Endothelial cell of umbilical vein (primary cell): Measurements from ENCODE around the gene MRC2. TPM values are rescaled to one million over a fixed set of nuclear protein-coding genes. Genes with fewer than 3 reads are reported as not detected.

Experiments used
- BruUV-seq: library from RNA; stranded (reverse); fragments of 400-500 nt; replicated peaks from 2 replicates; lab custom pipeline; 2021; lab: Mats Ljungman, UMichigan
- CTCF ChIA-PET: fragments of 300-600, 350-600 bp; sonication (Branson Sonifier 250); formaldehyde crosslinking; loops from one replicate; lab custom pipeline; 2021; ENCODE audit warnings: antibody characterized with exemption, inconsistent platforms; lab: Charles Lee
- POLR2A ChIA-PET: fragments of 300-600, 350-600 bp; sonication (Branson Sonifier 250); formaldehyde crosslinking; loops from one replicate; lab custom pipeline; 2021; ENCODE audit warnings: antibody characterized with exemption, inconsistent platforms; lab: Charles Lee
- DNase-seq: peaks from one replicate; pipeline ENCODE4 v3.0.0-alpha.2; 2011; ENCODE audit warnings: low read depth, low spot score
- FAIRE-seq: peaks from 2 replicates; lab custom pipeline; 2011; peaks lifted over from hg19 to GRCh38; lab: Jason Lieb, UNC
- H2AFZ ChIP-seq: 2 replicates; pipeline ENCODE4 v1.6.0; 2012; ENCODE audit warnings: low read depth, low read length, control low read depth, inconsistent platforms
- H3K27ac ChIP-seq: 2 replicates; pipeline ENCODE4 v1.5.1; 2011; ENCODE audit warnings: low read depth, mild to moderate bottlenecking, control low read depth, low read length, moderate library complexity; ENCODE audit not compliant: insufficient read depth
- H3K27me3 ChIP-seq, 2 experiments: 2 replicates each; pipeline versions ENCODE4 v1.6.0 to v1.6.1; 2011; ENCODE audit warnings: low read length in 2 of 2, mixed read lengths in 1 of 2; ENCODE audit not compliant: control insufficient read depth in 2 of 2, insufficient read depth in 2 of 2
- H3K36me3 ChIP-seq, 2 experiments: 2 replicates in 1 of 2; 3 replicates in 1 of 2; pipeline ENCODE4 v1.5.1; 2011; ENCODE audit warnings: low read length in 2 of 2, mild to moderate bottlenecking in 1 of 2, moderate library complexity in 1 of 2; ENCODE audit not compliant: control insufficient read depth in 2 of 2, insufficient read depth in 2 of 2; ENCODE audit errors: extremely low read depth in 1 of 2
- H3K4me1 ChIP-seq: 3 replicates; pipeline ENCODE4 v1.5.1; 2011; ENCODE audit warnings: mild to moderate bottlenecking, low read length; ENCODE audit not compliant: control insufficient read depth, insufficient read depth; ENCODE audit errors: extremely low read depth
- H3K4me2 ChIP-seq: 2 replicates; pipeline ENCODE4 v1.6.1; 2011; ENCODE audit warnings: low read length, control low read depth, mixed read lengths; ENCODE audit not compliant: insufficient read depth
- H3K4me3 ChIP-seq, 3 experiments: fragments of 200-600 bp in 1 of 3; sonication (generic), shearing (Covaris generic) in 1 of 3; replicated peaks in 1 of 3; 2 replicates each; pipeline ENCODE4 v1.5.1; 2011 to 2016; ENCODE audit warnings: control low read depth in 3 of 3, low read length in 3 of 3, mild to moderate bottlenecking in 2 of 3, inconsistent platforms in 1 of 3, low read depth in 1 of 3, moderate library complexity in 1 of 3; ENCODE audit not compliant: insufficient read depth in 1 of 3
- H3K79me2 ChIP-seq: 2 replicates; pipeline ENCODE4 v1.6.0; 2012; ENCODE audit warnings: low read length, inconsistent platforms; ENCODE audit not compliant: control insufficient read depth, insufficient read depth
- H3K9ac ChIP-seq: replicated peaks from 2 replicates; pipeline ENCODE3; 2011; ENCODE audit warnings: low read length, control low read depth; ENCODE audit not compliant: insufficient read depth; ENCODE audit errors: extremely low read depth
- H3K9me1 ChIP-seq: replicated peaks from 3 replicates; pipeline ENCODE4 v1.6.0; 2011; ENCODE audit warnings: mild to moderate bottlenecking, low read length; ENCODE audit not compliant: control insufficient read depth, insufficient read depth; ENCODE audit errors: extremely low read depth
- H3K9me3 ChIP-seq: replicated peaks from 2 replicates; pipeline ENCODE4 v1.5.1; 2012; ENCODE audit warnings: low read length, inconsistent platforms; ENCODE audit not compliant: control insufficient read depth, insufficient read depth
- H4K20me1 ChIP-seq: replicated peaks from 2 replicates; pipeline ENCODE3; 2011; ENCODE audit warnings: mild to moderate bottlenecking, low read length; ENCODE audit not compliant: control insufficient read depth, insufficient read depth; ENCODE audit errors: extremely low read depth
- FOS ChIP-seq: IDR thresholded peaks from 2 replicates; pipeline ENCODE4 v1.6.1; 2011; ENCODE audit warnings: mild to moderate bottlenecking, low read length, moderate library complexity, borderline replicate concordance; ENCODE audit not compliant: insufficient read depth
- GATA2 ChIP-seq: IDR thresholded peaks from 2 replicates; pipeline ENCODE4 v1.7.0; 2011; ENCODE audit warnings: low read depth, mild to moderate bottlenecking, moderate library complexity, mixed read lengths, low read length; ENCODE audit not compliant: insufficient read length, insufficient read depth
- MYC ChIP-seq: IDR thresholded peaks from one replicate; pipeline ENCODE4 v1.6.1; 2011; ENCODE audit warnings: mild to moderate bottlenecking, low read depth, low read length
- POLR2A ChIP-seq: IDR thresholded peaks from 2 replicates; pipeline ENCODE4 v1.6.1; 2012; ENCODE audit warnings: low read depth, mild to moderate bottlenecking, control low read depth, low read length
- POLR2AphosphoS5 ChIP-seq: IDR thresholded peaks from 2 replicates; pipeline ENCODE4 v1.6.1; 2012; ENCODE audit warnings: low read depth, mild to moderate bottlenecking, control low read depth, low read length, moderate library complexity; ENCODE audit not compliant: insufficient read depth
- dilution Hi-C: fragments of 300-500 bp; cut with MboI; formaldehyde crosslinking; loops from one replicate; pipeline ENCODE4 v1.15.0; 2019; ENCODE audit warnings: low sequenced_read_pairs; ENCODE audit not compliant: extremely low pct_ligation_motif_present
- intact Hi-C: fragments of 100-400 bp; cut with micrococcal nuclease; formaldehyde crosslinking; loops from one replicate; pipeline ENCODE4 v1.10.0; 2022
- polyA plus RNA-seq, 4 experiments: library from polyadenylated mRNA; depleted of rRNA in 3 of 4; stranded (reverse) in 3 of 4; unstranded in 1 of 4; fragments of >200 nt; gene quantifications; 2 replicates each; pipeline versions ENCODE4 v1.2.1 to v1.2.3, GENCODE V29; 2011 to 2012; ENCODE audit warnings: missing spikeins in 1 of 4
- total RNA-seq: library from RNA; stranded (reverse); gene quantifications from 2 replicates; pipeline ENCODE4 v1.2.3, GENCODE V29; 2021
- TF ChIP-seq, protein P1 (sequence below), 2 donors: IDR thresholded peaks; 1 replicate in 1 of 2; 2 replicates in 1 of 2; pipeline ENCODE4 v1.5.1; 2011; ENCODE audit warnings: low read length in 2 of 2, mild to moderate bottlenecking in 2 of 2, moderate library complexity in 2 of 2, control low read depth in 1 of 2, inconsistent platforms in 1 of 2, low read depth in 1 of 2; ENCODE audit not compliant: insufficient read depth in 1 of 2; ENCODE audit errors: extremely low read depth in 1 of 2

Gene MRC2
- total and polyA plus RNA-seq, 2 donors (not counting 3 experiments of a cell fraction or from before 2014, with no cell fraction given), result 30.6 to 52.7 TPM

DNA sequence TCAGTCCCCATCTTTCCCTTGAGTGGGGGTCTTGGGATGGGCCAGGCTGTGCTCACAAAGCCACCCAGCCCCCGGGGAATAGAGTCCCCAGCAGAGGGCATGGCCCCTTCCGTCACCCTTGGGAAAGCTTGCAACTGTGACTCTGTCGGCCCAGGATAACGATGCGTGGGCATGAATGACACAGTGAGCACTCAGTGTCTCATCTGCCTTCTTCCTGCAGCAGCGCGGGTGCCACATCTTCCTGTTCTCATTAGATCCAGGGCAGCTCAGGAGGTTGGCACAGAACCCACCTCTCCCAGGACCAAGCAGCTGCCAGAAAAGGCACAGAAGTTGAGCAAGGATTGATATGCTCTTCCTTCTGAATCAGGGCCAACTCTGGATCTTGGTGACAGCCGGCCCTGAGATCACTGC is 84.7 kb downstream of the MRC2 start:
- Histone ChIP-seq H3K4me3 (no peak overlapping the region), H2AFZ (no peak overlapping the region), H3K79me2 (no peaks in the 10 kb centered on the region), H4K20me1 (no peaks in the 10 kb centered on the region), H3K9me1 (no peaks in the 10 kb centered on the region), H3K4me1 (no peaks in the 10 kb centered on the region), H3K4me2 (no peak overlapping the region), H3K9ac (no peak overlapping the region), H3K9me3 (no peaks in the 10 kb centered on the region), H3K27ac (no peak overlapping the region), H3K27me3 (peaks cover 4 to 16% of the 10 kb centered on the region in 2 experiments), H3K36me3 (no peaks in the 10 kb centered on the region)
- ChIA-PET CTCF (interaction anchor here (1.4 to 1.6 kb wide), 2 partner anchors 8 to 10 kb away, joined by 4 to 6 read pairs; no protein-coding TSS in a partner anchor), POLR2A (no interaction called here)
- BruUV-seq, result no TSS peak
- TF ChIP-seq FOS (no peak), POLR2AphosphoS5 (no peak), MYC (no peak)
- TF ChIP-seq, protein P1, sequence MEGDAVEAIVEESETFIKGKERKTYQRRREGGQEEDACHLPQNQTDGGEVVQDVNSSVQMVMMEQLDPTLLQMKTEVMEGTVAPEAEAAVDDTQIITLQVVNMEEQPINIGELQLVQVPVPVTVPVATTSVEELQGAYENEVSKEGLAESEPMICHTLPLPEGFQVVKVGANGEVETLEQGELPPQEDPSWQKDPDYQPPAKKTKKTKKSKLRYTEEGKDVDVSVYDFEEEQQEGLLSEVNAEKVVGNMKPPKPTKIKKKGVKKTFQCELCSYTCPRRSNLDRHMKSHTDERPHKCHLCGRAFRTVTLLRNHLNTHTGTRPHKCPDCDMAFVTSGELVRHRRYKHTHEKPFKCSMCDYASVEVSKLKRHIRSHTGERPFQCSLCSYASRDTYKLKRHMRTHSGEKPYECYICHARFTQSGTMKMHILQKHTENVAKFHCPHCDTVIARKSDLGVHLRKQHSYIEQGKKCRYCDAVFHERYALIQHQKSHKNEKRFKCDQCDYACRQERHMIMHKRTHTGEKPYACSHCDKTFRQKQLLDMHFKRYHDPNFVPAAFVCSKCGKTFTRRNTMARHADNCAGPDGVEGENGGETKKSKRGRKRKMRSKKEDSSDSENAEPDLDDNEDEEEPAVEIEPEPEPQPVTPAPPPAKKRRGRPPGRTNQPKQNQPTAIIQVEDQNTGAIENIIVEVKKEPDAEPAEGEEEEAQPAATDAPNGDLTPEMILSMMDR (IDR thresholded peaks at IDR 0.05; ENCODE audit: extremely low read depth in 1 of 2, insufficient read depth in 1 of 2, low read depth in 1 of 2, low read length in 2 of 2), result no peak
- DNase-seq (no peak), FAIRE-seq (no peak)
- dilution Hi-C loops (no loop called here), intact Hi-C loops (no loop called here)

DNA sequence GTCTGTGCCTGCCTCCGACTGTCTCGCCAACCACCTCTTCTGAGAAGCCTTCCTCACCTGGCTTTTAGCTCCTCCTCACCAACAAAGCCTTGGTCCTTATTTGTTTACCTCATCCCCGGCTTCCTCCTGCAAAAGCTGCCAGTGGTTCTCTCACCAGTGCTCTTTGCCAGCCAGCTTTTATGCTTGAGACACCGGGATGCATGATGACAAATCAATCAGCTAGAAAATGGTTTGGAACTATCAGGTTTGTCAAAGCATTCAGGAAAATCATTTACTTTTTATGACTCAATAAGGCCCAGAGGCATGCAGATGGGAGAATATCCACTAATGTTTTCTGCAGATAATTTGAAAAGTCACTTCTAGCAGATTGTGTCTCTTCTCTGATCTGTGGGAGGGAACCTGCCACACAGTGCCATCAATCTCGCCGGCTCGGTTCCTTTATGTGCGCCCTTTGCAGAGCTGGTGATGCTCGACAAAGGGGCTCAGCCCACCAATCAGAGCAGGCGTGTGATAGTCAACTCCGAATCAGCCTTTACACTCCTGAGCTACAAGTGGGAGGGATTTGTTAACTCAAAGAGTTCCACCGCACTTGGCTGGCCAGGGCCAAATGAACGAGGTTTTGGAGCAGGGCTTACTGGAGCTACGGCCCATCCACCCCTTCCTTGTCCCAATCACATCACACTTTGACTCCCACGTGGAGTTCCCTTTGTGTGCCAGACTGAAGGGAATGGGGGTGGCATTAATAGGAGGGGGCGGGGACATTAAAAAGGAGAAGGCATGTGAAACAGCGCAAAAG is 85.8 kb downstream of the MRC2 start:
- no peak overlapping the region for H3K9ac ChIP-seq
- TF ChIP-seq POLR2AphosphoS5 (no peak), FOS (no peak), POLR2A (no peak), MYC (no peak), GATA2 (no peak)
- TF ChIP-seq, protein P1 (IDR thresholded peaks at IDR 0.05; ENCODE audit: extremely low read depth in 1 of 2, insufficient read depth in 1 of 2, low read depth in 1 of 2, low read length in 2 of 2), result no peak
- intact Hi-C loops (no loop called here), dilution Hi-C loops (no loop called here)
- H3K9me1 ChIP-seq, result no peaks in the 10 kb centered on the region
- ChIA-PET CTCF (interaction anchor here (1.4 kb wide), 1 partner anchor 9 kb away, joined by 4 read pairs; no protein-coding TSS in a partner anchor), POLR2A (no interaction called here)
- DNase-seq (no peak), FAIRE-seq (no peak)
- H3K79me2 ChIP-seq, result no peaks in the 10 kb centered on the region
- no peaks in the 10 kb centered on the region for H3K4me1 ChIP-seq
- H3K4me2 ChIP-seq, result no peak overlapping the region
- H2AFZ ChIP-seq, result no peak overlapping the region
- H3K27ac ChIP-seq, result no peak overlapping the region
- no peaks in the 10 kb centered on the region for H4K20me1 ChIP-seq
- H3K9me3 ChIP-seq, result no peaks in the 10 kb centered on the region
- BruUV-seq, result no TSS peak
- no peak overlapping the region for H3K4me3 ChIP-seq
- H3K36me3 ChIP-seq, result no peaks in the 10 kb centered on the region
- peaks cover 4 to 14% of the 10 kb centered on the region in 2 experiments for H3K27me3 ChIP-seq
